ENCODE data around the gene TMEM221. TPM values are rescaled to one million over a fixed set of nuclear protein-coding genes. Genes with fewer than 3 reads are reported as not detected.

Gene TMEM221
- total RNA-seq, 4 donors from 2014 or later: 2.2 to 16.5 (median 3.9) TPM; not detected in 1

DNA sequence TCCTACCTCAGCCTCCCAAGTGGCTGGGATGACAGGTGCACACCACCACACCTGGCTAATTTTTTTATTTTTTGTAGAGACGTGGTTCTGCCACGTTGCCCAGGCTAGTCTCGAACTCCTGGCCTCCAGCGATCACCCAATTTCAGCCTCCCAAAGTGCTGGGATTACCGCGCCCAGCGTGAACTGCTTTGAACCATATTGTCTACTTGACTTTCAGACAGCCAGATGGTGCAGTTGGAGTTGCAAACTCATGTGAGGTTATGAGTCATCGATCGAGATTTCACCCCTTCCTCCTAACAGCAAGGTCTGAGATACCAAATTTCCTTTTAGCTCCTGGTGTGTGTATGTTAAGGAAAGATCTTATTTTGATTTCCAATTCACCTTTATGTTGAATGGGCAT is 24.6 kb upstream of the TMEM221 start:
- peaks cover 5 to 15% of the 10 kb centered on the region in 2 donors for H3K4me1 ChIP-seq
- H3K27me3 ChIP-seq: no peaks in the 10 kb centered on the region
- intact Hi-C loops (cut with DNase I; ENCODE audit: low total_unique reads): no loop called here
- H3K4me3 ChIP-seq: no peak overlapping the region
- TF ChIP-seq, protein P1, sequence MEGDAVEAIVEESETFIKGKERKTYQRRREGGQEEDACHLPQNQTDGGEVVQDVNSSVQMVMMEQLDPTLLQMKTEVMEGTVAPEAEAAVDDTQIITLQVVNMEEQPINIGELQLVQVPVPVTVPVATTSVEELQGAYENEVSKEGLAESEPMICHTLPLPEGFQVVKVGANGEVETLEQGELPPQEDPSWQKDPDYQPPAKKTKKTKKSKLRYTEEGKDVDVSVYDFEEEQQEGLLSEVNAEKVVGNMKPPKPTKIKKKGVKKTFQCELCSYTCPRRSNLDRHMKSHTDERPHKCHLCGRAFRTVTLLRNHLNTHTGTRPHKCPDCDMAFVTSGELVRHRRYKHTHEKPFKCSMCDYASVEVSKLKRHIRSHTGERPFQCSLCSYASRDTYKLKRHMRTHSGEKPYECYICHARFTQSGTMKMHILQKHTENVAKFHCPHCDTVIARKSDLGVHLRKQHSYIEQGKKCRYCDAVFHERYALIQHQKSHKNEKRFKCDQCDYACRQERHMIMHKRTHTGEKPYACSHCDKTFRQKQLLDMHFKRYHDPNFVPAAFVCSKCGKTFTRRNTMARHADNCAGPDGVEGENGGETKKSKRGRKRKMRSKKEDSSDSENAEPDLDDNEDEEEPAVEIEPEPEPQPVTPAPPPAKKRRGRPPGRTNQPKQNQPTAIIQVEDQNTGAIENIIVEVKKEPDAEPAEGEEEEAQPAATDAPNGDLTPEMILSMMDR (IDR thresholded peaks at IDR 0.05): no peak
- no peak for TF ChIP-seq POLR2A (IDR thresholded peaks at IDR 0.05)
- no peaks in the 10 kb centered on the region for H3K9me3 ChIP-seq
- no peaks in the 10 kb centered on the region for H3K36me3 ChIP-seq
- DNase-seq: no peak
- no peak overlapping the region for H3K27ac ChIP-seq

DNA sequence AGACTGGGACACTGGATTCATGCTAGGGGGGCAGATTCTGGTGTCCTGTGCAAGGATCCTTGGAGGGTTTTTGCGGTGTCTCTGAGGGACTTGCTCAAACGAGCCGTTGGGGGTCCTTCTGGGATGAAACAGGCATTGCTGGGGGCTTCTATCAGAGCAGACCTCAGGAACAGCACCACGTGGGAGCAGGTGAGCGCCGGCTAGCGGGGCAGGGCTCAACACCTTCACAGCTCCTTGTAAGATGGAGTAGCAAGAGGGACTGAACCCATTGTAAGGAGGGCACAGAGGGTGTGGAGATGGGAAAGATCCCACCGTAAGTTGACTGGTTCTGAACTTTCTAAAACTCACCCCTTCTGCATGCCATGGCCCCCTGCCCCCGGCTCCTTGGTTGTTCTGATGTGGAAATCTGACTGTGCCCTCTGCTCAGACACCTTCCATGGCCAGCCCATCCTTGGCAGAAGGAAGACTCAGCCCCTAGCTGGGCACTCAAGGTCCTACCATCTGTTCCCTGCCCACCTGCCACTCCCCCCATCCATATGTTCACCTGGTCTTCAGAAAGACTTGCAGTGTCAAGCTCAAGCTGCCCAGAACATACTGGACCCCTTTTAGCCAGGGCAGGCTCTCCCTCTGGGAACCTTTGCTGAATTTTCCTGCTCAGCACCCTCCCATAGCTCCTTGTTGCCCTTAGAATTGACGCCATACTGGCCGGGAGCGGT is 23.1 kb upstream of the TMEM221 start:
- intact Hi-C loops (cut with DNase I; ENCODE audit: low total_unique reads): no loop called here
- peak overlapping the region in 1 of 2 donors; percentile 78 for H3K4me3 ChIP-seq

DNA sequence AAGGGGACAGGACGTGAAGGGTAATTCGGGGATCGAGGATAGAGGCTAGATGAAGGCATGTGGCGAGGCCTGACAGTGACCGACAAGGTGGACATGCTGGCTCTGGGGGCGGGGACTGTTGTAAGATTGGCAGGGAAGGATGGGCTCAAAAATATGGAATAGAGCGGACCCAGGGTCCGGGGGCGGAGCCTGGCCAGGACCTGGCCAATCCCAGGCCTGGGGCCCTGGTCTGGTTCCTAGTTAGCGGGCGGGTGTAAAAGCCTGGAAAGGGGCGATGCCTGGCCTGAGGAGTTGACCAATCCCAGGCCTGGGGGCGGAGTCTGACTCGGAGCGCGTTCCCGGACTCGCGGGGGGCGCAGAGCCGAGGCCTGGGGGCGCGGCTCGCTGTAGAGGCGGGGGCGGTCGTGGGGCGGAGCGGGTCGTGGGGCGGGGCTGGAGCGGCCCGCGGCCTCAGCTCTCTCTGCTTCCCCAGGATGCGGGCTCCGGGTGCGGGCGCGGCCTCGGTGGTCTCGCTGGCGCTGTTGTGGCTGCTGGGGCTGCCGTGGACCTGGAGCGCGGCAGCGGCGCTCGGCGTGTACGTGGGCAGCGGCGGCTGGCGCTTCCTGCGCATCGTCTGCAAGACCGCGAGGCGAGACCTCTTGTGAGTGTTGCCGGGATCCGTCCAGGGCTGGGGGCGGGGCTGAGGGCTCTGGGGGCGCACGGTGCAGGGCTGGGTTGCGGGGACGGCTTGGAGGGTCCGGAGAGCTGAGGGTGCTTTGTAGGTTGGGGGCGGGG is 21.8 kb upstream of the TMEM221 start, which contains the start of gene SLC27A1:
Gene SLC27A1, plus strand, starts transcription at position 457 of the 774 bp plus-strand sequence. Its CDS starts 17 bp downstream, at position 474.
- H3K27me3 ChIP-seq: no peaks in the 10 kb centered on the region
- intact Hi-C loops (cut with DNase I; ENCODE audit: low total_unique reads): no loop called here
- H3K9me3 ChIP-seq: no peaks in the 10 kb centered on the region
- no peaks in the 10 kb centered on the region for H3K36me3 ChIP-seq
- peak within 1 kb of the TSS; percentile 54 to 78 for H3K4me3 ChIP-seq
- peak; percentile 99 for DNase-seq
- H3K4me1 ChIP-seq: peaks cover 5 to 15% of the 10 kb centered on the region in 2 donors
- H3K27ac ChIP-seq: peak within 1 kb of the TSS; percentile 89 to 92
- TF ChIP-seq POLR2A (IDR thresholded peaks at IDR 0.05): peak in 1 of 2 donors; percentile 58
- TF ChIP-seq, protein P1 (IDR thresholded peaks at IDR 0.05): peak in 1 of 4 experiments; percentile 8

More for the DNA sequence above, 23.1 kb upstream of the TMEM221 start:
- H3K27me3 ChIP-seq: no peaks in the 10 kb centered on the region
- H3K4me1 ChIP-seq: peaks cover 5 to 15% of the 10 kb centered on the region in 2 donors
- no peaks in the 10 kb centered on the region for H3K36me3 ChIP-seq
- peak overlapping the region; percentile 71 to 89 for H3K27ac ChIP-seq
- DNase-seq: no peak
- no peaks in the 10 kb centered on the region for H3K9me3 ChIP-seq
- TF ChIP-seq, protein P1 (IDR thresholded peaks at IDR 0.05): no peak
- no peak for TF ChIP-seq POLR2A (IDR thresholded peaks at IDR 0.05)

DNA sequence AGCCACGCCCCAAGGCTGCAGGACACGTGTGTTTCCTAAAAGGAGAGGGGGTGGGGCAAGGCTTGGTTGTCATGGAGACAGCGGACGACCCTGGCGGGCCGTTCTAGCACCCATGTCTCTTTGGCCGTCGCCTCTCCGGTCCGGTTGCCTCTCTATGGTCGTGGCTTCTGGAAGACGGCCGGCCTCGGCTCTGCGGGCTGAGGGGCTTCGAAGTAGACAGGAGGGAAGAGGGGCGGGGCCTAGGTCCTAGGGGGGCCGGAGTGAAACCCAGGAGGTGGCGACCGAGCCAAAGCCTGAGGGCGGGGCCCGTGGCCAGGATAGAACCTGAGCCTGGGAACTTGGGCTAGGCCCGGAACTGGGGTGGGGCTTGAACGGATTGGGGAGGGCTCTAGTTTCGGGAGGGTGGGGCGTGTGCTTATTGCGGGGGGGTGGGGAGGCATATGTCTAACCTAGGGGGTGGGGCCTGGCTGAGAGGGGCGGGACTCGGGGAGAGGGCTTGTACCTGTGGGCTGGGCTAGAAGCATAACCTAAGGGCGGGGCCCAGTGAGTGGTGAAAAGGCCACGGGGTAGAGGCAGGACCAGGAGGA is 21.1 kb upstream of the TMEM221 start:
- peak overlapping the region; percentile 54 to 78 for H3K4me3 ChIP-seq
- no peaks in the 10 kb centered on the region for H3K9me3 ChIP-seq
- H3K4me1 ChIP-seq: peaks cover 5 to 15% of the 10 kb centered on the region in 2 donors
- peak; percentile 95 to 99 for DNase-seq
- TF ChIP-seq, protein P1 (IDR thresholded peaks at IDR 0.05): peak in 2 of 4 experiments; percentile 5 to 16
- peak in 1 of 2 donors; percentile 26 for TF ChIP-seq POLR2A (IDR thresholded peaks at IDR 0.05)
- H3K27me3 ChIP-seq: no peaks in the 10 kb centered on the region
- H3K36me3 ChIP-seq: no peaks in the 10 kb centered on the region
- peak overlapping the region; percentile 89 to 92 for H3K27ac ChIP-seq
- intact Hi-C loops (cut with DNase I; ENCODE audit: low total_unique reads): no loop called here

Measured in uterus (tissue), 4 donors.